Mononuclear cell (primary cell): Measurements from ENCODE around the gene THSD8. TPM values are rescaled to one million over a fixed set of nuclear protein-coding genes. Genes with fewer than 3 reads are reported as not detected.
"Not testable (repeated sequence)": the region's sequence is repeated elsewhere in the genome, so short reads cannot be mapped to it uniquely, and the experiment has no call there.

Experiments used
- H3K27me3 ChIP-seq: 2 replicates; pipeline ENCODE4 v1.6.0; 2011; ENCODE audit warnings: low read length, control low read depth; ENCODE audit not compliant: insufficient read depth
- H3K4me1 ChIP-seq: 2 replicates; pipeline ENCODE4 v1.5.1; 2011; ENCODE audit warnings: mild to moderate bottlenecking, low read length, control low read depth; ENCODE audit not compliant: insufficient read depth
- H3K4me3 ChIP-seq: 2 replicates; pipeline ENCODE4 v1.5.1; 2011; ENCODE audit warnings: mild to moderate bottlenecking, low read length, moderate library complexity
- H3K9me3 ChIP-seq: 2 replicates; pipeline ENCODE4 v1.5.1; 2011; ENCODE audit warnings: low read depth, mild to moderate bottlenecking, control low read depth, low read length
- total RNA-seq: library from RNA; depleted of rRNA; stranded (reverse); fragments of >200 nt; gene quantifications from one replicate; pipeline ENCODE4 v1.2.3, GENCODE V29; 2012

The THSD8 gene
- total RNA-seq, 1 donor = not detected

GRCh38 chr19:12841094-12841493 lies 39.2 kb downstream of the THSD8 start:
- peaks cover 16% of the 10 kb centered on the region for H3K4me1 ChIP-seq
- peaks cover 65% of the 10 kb centered on the region for H3K27me3 ChIP-seq
- no peak overlapping the region for H3K4me3 ChIP-seq
- no peaks in the 10 kb centered on the region for H3K9me3 ChIP-seq

GRCh38 chr19:12842511-12842910 lies 40.6 kb downstream of the THSD8 start:
- no peak overlapping the region for H3K4me3 ChIP-seq
- H3K27me3 ChIP-seq = peaks cover 57% of the 10 kb centered on the region
- H3K4me1 ChIP-seq = peaks cover 21% of the 10 kb centered on the region
- no peaks in the 10 kb centered on the region for H3K9me3 ChIP-seq

GRCh38 chr19:12843328-12843727 lies 41.5 kb downstream of the THSD8 start:
- peaks cover 51% of the 10 kb centered on the region for H3K27me3 ChIP-seq

GRCh38 chr19:12843999-12844732 lies 42.3 kb downstream of the THSD8 start:
- Histone ChIP-seq H3K27me3 (peaks cover 47% of the 10 kb centered on the region), H3K4me1 (peaks cover 21% of the 10 kb centered on the region), H3K4me3 (no peak overlapping the region), H3K9me3 (no peaks in the 10 kb centered on the region)

More at GRCh38 chr19:12843328-12843727, 41.5 kb downstream of the THSD8 start:
- peaks cover 25% of the 10 kb centered on the region for H3K4me1 ChIP-seq
- H3K4me3 ChIP-seq = no peak overlapping the region
- H3K9me3 ChIP-seq = no peaks in the 10 kb centered on the region

- H3K9me3 ChIP-seq, H3K4me3 ChIP-seq, H3K4me1 ChIP-seq: not testable (repeated sequence)
- peaks cover 22% of the 10 kb centered on the region for H3K27me3 ChIP-seq
Observed at GRCh38 chr19:12846613-12847012, 44.7 kb downstream of the THSD8 start.

- Histone ChIP-seq H3K27me3 (peaks cover 16% of the 10 kb centered on the region), H3K9me3 (no peaks in the 10 kb centered on the region), H3K4me3 (no peak overlapping the region), H3K4me1 (peaks cover 10% of the 10 kb centered on the region)
Observed at GRCh38 chr19:12847159-12848139, 45.6 kb downstream of the THSD8 start.

Other genes with a start within 250 kb of the THSD8 start
- 5.6 TPM for gene ZNF490, start 191.3 kb upstream of the THSD8 start, total RNA-seq
- gene ZNF791, start 191.1 kb upstream of the THSD8 start, total RNA-seq = 52.8 TPM
- gene MAN2B1, start 135.3 kb upstream of the THSD8 start, total RNA-seq = 143 TPM
- gene WDR83, start 135.3 kb upstream of the THSD8 start, total RNA-seq = 3.4 TPM
- gene DHPS, start 120.2 kb upstream of the THSD8 start, total RNA-seq = 63.2 TPM
- not detected for gene GNG14, start 114.1 kb upstream of the THSD8 start, total RNA-seq
- gene FBXW9, start 105.4 kb upstream of the THSD8 start, total RNA-seq = 2.0 TPM
- gene TNPO2, start 78.1 kb upstream of the THSD8 start, total RNA-seq = 20.3 TPM
- gene TRIR, start 67.4 kb upstream of the THSD8 start, total RNA-seq = 194 TPM
- gene GET3, start 64.6 kb upstream of the THSD8 start, total RNA-seq = 28.7 TPM
- gene BEST2, start 50.3 kb upstream of the THSD8 start, total RNA-seq = not detected
- gene HOOK2, start 26.5 kb upstream of the THSD8 start, total RNA-seq = 8.3 TPM
- 5,180 TPM for gene JUNB, start 10.6 kb upstream of the THSD8 start, total RNA-seq
- gene PRDX2, start 269 bp upstream of the THSD8 start, total RNA-seq = 55.5 TPM
- 1.4 TPM for gene RNASEH2A, start 4.5 kb downstream of the THSD8 start, total RNA-seq
- 0.21 TPM for gene RTBDN, start 32.5 kb downstream of the THSD8 start, total RNA-seq
- gene MAST1, start 36.4 kb downstream of the THSD8 start, total RNA-seq = 0.52 TPM
- 17.2 TPM for gene DNASE2, start 79.4 kb downstream of the THSD8 start, total RNA-seq
- gene KLF1, start 85.1 kb downstream of the THSD8 start, total RNA-seq = not detected
- 12.9 TPM for gene GCDH, start 89.1 kb downstream of the THSD8 start, total RNA-seq
- 0.84 TPM for gene SYCE2, start 117.2 kb downstream of the THSD8 start, total RNA-seq
- 12.2 TPM for gene FARSA, start 131.6 kb downstream of the THSD8 start, total RNA-seq
- 434 TPM for gene CALR, start 136.5 kb downstream of the THSD8 start, total RNA-seq
- gene RAD23A, start 143.8 kb downstream of the THSD8 start, total RNA-seq = 48.8 TPM
- gene GADD45GIP1, start 155.2 kb downstream of the THSD8 start, total RNA-seq = 5.2 TPM
- not detected for gene DAND5, start 167.5 kb downstream of the THSD8 start, total RNA-seq
- 1.9 TPM for gene NFIX, start 193.4 kb downstream of the THSD8 start, total RNA-seq